ENCODE results near the gene LRPAP1.

The LRPAP1 gene

GRCh38 chr4:3520796-3521600 lies 11.2 kb downstream of the LRPAP1 start:
- no peak for ATAC-seq

DNA sequence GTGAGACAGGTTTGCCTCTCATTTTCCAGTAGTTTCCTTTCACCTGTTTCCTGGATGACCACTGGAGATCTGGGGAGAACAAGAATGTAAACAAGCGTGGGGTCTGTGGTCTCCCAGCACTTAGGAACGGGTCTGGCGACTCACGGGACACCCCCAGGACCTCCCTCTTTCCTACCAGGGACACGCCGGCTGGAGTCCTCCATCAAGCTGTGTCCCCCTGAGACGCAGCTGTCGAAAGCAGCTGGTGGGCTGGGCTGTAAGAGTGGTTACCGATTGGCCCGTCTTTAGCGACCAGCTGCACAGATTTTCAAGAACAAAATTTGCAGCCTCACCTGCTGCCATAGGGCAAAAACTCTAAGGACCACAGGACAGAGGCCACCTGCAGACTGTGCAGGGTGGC lies 11.9 kb downstream of the LRPAP1 start:
- no peak for ATAC-seq
- TF ChIP-seq, protein P1, sequence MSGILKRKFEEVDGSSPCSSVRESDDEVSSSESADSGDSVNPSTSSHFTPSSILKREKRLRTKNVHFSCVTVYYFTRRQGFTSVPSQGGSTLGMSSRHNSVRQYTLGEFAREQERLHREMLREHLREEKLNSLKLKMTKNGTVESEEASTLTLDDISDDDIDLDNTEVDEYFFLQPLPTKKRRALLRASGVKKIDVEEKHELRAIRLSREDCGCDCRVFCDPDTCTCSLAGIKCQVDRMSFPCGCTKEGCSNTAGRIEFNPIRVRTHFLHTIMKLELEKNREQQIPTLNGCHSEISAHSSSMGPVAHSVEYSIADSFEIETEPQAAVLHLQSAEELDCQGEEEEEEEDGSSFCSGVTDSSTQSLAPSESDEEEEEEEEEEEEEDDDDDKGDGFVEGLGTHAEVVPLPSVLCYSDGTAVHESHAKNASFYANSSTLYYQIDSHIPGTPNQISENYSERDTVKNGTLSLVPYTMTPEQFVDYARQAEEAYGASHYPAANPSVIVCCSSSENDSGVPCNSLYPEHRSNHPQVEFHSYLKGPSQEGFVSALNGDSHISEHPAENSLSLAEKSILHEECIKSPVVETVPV (CRISPR knock-in tag; IDR thresholded peaks at IDR 0.05), result no peak
- TF ChIP-seq CSDC2 (CRISPR knock-in tag; IDR thresholded peaks at IDR 0.05), result no peak

More at GRCh38 chr4:3520796-3521600, 11.2 kb downstream of the LRPAP1 start:
- TF ChIP-seq, protein P2, sequence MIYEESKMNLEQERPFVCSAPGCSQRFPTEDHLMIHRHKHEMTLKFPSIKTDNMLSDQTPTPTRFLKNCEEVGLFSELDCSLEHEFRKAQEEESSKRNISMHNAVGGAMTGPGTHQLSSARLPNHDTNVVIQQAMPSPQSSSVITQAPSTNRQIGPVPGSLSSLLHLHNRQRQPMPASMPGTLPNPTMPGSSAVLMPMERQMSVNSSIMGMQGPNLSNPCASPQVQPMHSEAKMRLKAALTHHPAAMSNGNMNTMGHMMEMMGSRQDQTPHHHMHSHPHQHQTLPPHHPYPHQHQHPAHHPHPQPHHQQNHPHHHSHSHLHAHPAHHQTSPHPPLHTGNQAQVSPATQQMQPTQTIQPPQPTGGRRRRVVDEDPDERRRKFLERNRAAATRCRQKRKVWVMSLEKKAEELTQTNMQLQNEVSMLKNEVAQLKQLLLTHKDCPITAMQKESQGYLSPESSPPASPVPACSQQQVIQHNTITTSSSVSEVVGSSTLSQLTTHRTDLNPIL (CRISPR knock-in tag; IDR thresholded peaks at IDR 0.05; ENCODE audit: low read depth), result no peak
- TF ChIP-seq PPARA (CRISPR knock-in tag; IDR thresholded peaks at IDR 0.05; ENCODE audit: borderline replicate concordance) (no peak), ZFP30 (CRISPR knock-in tag; IDR thresholded peaks at IDR 0.05) (no peak), ZNF8 (CRISPR knock-in tag; IDR thresholded peaks at IDR 0.05) (no peak), CSDC2 (CRISPR knock-in tag; IDR thresholded peaks at IDR 0.05) (no peak), ZNF565 (CRISPR knock-in tag; conservative IDR thresholded peaks at IDR 0.05; ENCODE audit: low read depth) (no peak), ZNF70 (CRISPR knock-in tag; IDR thresholded peaks at IDR 0.05) (no peak), ISL1 (CRISPR knock-in tag; IDR thresholded peaks at IDR 0.05) (no peak), TCF4 (CRISPR knock-in tag; IDR thresholded peaks at IDR 0.05; ENCODE audit: borderline replicate concordance) (no peak)
- TF ChIP-seq, protein P3, sequence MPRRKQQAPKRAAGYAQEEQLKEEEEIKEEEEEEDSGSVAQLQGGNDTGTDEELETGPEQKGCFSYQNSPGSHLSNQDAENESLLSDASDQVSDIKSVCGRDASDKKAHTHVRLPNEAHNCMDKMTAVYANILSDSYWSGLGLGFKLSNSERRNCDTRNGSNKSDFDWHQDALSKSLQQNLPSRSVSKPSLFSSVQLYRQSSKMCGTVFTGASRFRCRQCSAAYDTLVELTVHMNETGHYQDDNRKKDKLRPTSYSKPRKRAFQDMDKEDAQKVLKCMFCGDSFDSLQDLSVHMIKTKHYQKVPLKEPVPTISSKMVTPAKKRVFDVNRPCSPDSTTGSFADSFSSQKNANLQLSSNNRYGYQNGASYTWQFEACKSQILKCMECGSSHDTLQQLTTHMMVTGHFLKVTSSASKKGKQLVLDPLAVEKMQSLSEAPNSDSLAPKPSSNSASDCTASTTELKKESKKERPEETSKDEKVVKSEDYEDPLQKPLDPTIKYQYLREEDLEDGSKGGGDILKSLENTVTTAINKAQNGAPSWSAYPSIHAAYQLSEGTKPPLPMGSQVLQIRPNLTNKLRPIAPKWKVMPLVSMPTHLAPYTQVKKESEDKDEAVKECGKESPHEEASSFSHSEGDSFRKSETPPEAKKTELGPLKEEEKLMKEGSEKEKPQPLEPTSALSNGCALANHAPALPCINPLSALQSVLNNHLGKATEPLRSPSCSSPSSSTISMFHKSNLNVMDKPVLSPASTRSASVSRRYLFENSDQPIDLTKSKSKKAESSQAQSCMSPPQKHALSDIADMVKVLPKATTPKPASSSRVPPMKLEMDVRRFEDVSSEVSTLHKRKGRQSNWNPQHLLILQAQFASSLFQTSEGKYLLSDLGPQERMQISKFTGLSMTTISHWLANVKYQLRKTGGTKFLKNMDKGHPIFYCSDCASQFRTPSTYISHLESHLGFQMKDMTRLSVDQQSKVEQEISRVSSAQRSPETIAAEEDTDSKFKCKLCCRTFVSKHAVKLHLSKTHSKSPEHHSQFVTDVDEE (CRISPR knock-in tag; IDR thresholded peaks at IDR 0.05), result no peak
- TF ChIP-seq, protein P1 (CRISPR knock-in tag; IDR thresholded peaks at IDR 0.05), result no peak
- TF ChIP-seq, protein P4, sequence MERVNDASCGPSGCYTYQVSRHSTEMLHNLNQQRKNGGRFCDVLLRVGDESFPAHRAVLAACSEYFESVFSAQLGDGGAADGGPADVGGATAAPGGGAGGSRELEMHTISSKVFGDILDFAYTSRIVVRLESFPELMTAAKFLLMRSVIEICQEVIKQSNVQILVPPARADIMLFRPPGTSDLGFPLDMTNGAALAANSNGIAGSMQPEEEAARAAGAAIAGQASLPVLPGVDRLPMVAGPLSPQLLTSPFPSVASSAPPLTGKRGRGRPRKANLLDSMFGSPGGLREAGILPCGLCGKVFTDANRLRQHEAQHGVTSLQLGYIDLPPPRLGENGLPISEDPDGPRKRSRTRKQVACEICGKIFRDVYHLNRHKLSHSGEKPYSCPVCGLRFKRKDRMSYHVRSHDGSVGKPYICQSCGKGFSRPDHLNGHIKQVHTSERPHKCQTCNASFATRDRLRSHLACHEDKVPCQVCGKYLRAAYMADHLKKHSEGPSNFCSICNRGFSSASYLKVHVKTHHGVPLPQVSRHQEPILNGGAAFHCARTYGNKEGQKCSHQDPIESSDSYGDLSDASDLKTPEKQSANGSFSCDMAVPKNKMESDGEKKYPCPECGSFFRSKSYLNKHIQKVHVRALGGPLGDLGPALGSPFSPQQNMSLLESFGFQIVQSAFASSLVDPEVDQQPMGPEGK (CRISPR knock-in tag; IDR thresholded peaks at IDR 0.05; ENCODE audit: borderline replicate concordance), result no peak

DNA sequence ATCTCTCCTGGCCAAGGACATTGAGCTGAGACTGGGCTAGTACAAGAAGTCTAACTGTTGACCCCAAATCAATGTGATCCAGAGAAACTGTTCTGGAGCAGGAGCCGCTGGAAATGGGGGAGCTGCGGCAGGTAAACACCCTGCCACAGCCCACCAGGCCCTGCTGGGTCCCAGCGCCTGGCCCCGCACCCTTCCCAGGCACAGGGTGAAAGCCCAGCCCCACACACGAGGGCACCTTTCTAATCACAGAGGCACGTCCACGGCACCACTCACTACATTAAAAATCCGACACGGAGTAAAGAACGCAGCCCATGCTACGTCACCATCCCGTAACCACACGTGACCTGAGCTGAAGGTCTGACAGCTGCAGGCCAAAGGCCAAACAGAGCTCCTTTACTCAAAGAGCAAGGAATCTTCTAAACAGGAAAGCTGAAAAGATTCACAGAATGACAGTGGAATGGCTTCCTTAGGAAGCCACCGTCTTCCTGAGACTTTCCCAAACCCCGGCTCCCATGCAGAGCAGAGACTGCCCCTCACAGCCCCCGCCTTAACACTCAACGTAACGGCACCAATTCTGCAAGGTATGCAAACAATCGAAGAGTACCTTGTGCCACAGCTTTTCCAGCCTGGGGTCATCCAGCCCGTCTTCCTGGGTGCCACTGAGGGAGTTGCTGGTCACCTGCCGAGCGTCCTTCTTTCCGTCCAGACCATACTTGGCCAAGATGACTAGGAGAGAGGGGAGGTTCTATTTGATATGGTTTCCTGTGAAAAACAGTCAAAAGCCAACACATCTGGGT lies 12.6 kb downstream of the LRPAP1 start:
- ATAC-seq, result no peak
- TF ChIP-seq ZNF8 (CRISPR knock-in tag; IDR thresholded peaks at IDR 0.05) (no peak), CSDC2 (CRISPR knock-in tag; IDR thresholded peaks at IDR 0.05) (no peak), ZC3H10 (CRISPR knock-in tag; IDR thresholded peaks at IDR 0.05) (no peak), GLIS3 (CRISPR knock-in tag; IDR thresholded peaks at IDR 0.05) (no peak), ZNF565 (CRISPR knock-in tag; conservative IDR thresholded peaks at IDR 0.05; ENCODE audit: low read depth) (no peak), ZFP3 (CRISPR knock-in tag; IDR thresholded peaks at IDR 0.05) (no peak), TOX (CRISPR knock-in tag; IDR thresholded peaks at IDR 0.05; ENCODE audit: borderline replicate concordance) (no peak), RARB (CRISPR knock-in tag; IDR thresholded peaks at IDR 0.05) (no peak)
- TF ChIP-seq, protein P4 (CRISPR knock-in tag; IDR thresholded peaks at IDR 0.05; ENCODE audit: borderline replicate concordance), result no peak
